T1000 (cell line): ENCODE measurements around the gene UNC5B.
"Not testable (repeated sequence)": the region's sequence is repeated elsewhere in the genome, so short reads cannot be mapped to it uniquely, and the experiment has no call there.

ENCODE experiments used
- DNase-seq: peaks from one replicate; lab custom pipeline; 2025; ENCODE audit warnings: mixed read lengths; lab: John Stamatoyannopoulos, UW

UNC5B gene

GRCh38 chr10:71267508-71268240 is 55.3 kb downstream of the UNC5B start:
- DNase-seq: no peak

- no peak for DNase-seq
These were observed 55.9 kb downstream of the UNC5B start for GRCh38 chr10:71268247-71268691.

- DNase-seq: no peak
These were observed 56.4 kb downstream of the UNC5B start for GRCh38 chr10:71268758-71269157.

- no peak for DNase-seq
These were observed 57.2 kb downstream of the UNC5B start for GRCh38 chr10:71269301-71270288.

GRCh38 chr10:71270301-71271220 is 58.2 kb downstream of the UNC5B start:
- DNase-seq: no peak

GRCh38 chr10:71271662-71272055 is 59.3 kb downstream of the UNC5B start:
- DNase-seq: no peak

- no peak for DNase-seq
These were observed 59.8 kb downstream of the UNC5B start for GRCh38 chr10:71272056-71272771.

GRCh38 chr10:71272974-71273373 is 60.6 kb downstream of the UNC5B start:
- DNase-seq: not testable (repeated sequence)

- no peak for DNase-seq
These were observed 61.1 kb downstream of the UNC5B start for GRCh38 chr10:71273506-71273905.

- no peak for DNase-seq
These were observed 62.8 kb downstream of the UNC5B start for GRCh38 chr10:71274901-71275796.

GRCh38 chr10:71276873-71277272 is 64.5 kb downstream of the UNC5B start:
- no peak for DNase-seq

- no peak for DNase-seq
These were observed 65.7 kb downstream of the UNC5B start for GRCh38 chr10:71277914-71278665.

- no peak for DNase-seq
These were observed 66.6 kb downstream of the UNC5B start for GRCh38 chr10:71278691-71279588.

- no peak for DNase-seq
These were observed 67.3 kb downstream of the UNC5B start for GRCh38 chr10:71279590-71280170.

GRCh38 chr10:71280216-71280615 is 67.8 kb downstream of the UNC5B start:
- no peak for DNase-seq

- no peak for DNase-seq
These were observed 68.5 kb downstream of the UNC5B start for GRCh38 chr10:71280825-71281224.

GRCh38 chr10:71281646-71282322 is 69.4 kb downstream of the UNC5B start:
- no peak for DNase-seq
